SK-N-MC (cell line): ENCODE measurements around the gene NLGN1.

Source experiments
- EZH2 ChIP-seq: fragments of 200-600 bp; sonication (generic); IDR thresholded peaks from one replicate; pipeline ENCODE4 v1.6.1; 2017; ENCODE audit warnings: antibody characterized with exemption
- POLR2AphosphoS5 ChIP-seq: IDR thresholded peaks from 2 replicates; pipeline ENCODE4 v1.6.1; 2012; ENCODE audit warnings: mild to moderate bottlenecking, low read depth, low read length, borderline replicate concordance

GRCh38 chr3:174310475-174310983 is 913.0 kb downstream of the NLGN1 start:
- TF ChIP-seq EZH2: no peak
- no peak for TF ChIP-seq POLR2AphosphoS5
